Stimulated activated CD8-positive, alpha-beta memory T cell treated with anti-CD3 and anti-CD28 coated beads, Interleukin-7, amount 100 ng/mL, for 4 hours (primary cell): ENCODE results near the gene CHCHD4.
A peak's percentile ranks its signal among the peaks of the same experiment; 100 is the strongest.

Source experiments
- DNase-seq, 2 donors: peaks; one replicate each; pipeline ENCODE4 v3.0.0-alpha.2; 2020; ENCODE audit warnings: low read depth in 2 of 2

Gene CHCHD4

DNA sequence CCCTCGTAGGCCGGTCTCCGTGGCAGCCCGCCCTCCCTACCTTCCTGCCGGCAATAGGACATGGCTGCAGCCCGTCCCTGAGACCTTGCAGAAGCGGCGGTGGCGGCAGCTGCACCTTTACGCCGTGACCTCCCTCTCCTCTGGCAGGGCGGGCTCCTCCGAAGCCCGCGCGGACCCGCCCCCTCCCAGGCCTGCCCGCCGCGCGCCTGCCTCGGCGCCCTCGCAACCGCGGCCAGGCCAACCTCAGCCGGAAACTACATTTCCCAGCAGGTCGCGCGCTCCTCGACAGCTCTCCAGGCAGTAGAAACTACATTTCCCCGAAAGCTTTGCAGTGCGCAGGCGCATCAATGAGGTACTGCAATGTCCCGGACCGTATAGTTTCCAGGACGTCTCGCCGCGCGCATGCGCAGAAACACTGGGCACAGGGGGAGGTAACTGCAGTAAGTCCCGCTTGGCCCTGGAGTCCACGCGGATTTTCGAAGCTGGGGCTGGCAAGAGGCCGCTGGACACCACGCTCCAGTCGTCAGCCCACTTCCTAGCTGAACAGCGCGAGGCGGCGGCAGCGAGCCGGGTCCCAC is at the start of gene CHCHD4, which contains the start of gene TMEM43:
Gene CHCHD4 (minus strand): TSS at position 256 of the 578 bp plus-strand sequence. CDS start 194 bp downstream, at position 62.
Gene TMEM43 (plus strand): TSS at position 438 of the 578 bp plus-strand sequence. CDS start 142 bp downstream, outside the sequence.
- peak; percentile 99 for DNase-seq

DNA sequence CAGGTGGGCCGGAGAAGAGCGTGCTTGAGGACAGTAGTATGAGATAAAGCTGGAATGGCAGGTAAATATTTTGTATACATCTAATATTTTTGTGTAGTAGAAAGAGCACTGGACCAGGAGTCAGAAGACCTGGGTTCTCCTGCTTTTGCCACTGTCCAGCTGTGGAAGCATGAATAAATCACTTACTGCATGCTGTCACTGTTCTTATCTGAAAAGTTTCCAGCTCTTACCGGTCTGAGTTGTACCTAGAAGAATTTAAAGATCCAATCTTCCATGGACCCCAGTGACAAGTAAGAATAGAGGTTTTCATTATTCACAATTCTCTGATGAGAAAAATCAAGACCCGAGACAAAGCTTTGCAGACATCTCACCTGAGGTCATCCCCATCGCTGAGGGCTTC is 47.8 kb upstream of the CHCHD4 start:
- no peak for DNase-seq

- no peak for DNase-seq
Measured at GRCh38 chr3:14170531-14171159, 46.0 kb upstream of the CHCHD4 start.

GRCh38 chr3:14169871-14170270 is 45.2 kb upstream of the CHCHD4 start:
- no peak for DNase-seq

GRCh38 chr3:14169435-14169834 is 44.8 kb upstream of the CHCHD4 start:
- DNase-seq = no peak

- DNase-seq = no peak
Measured at GRCh38 chr3:14166877-14167603, 42.4 kb upstream of the CHCHD4 start.

- no peak for DNase-seq
Measured at GRCh38 chr3:14162178-14162577, 37.5 kb upstream of the CHCHD4 start.

- DNase-seq = no peak
Measured at GRCh38 chr3:14161282-14161681, 36.6 kb upstream of the CHCHD4 start.

- no peak for DNase-seq
Measured at GRCh38 chr3:14159426-14159825, 34.8 kb upstream of the CHCHD4 start.

DNA sequence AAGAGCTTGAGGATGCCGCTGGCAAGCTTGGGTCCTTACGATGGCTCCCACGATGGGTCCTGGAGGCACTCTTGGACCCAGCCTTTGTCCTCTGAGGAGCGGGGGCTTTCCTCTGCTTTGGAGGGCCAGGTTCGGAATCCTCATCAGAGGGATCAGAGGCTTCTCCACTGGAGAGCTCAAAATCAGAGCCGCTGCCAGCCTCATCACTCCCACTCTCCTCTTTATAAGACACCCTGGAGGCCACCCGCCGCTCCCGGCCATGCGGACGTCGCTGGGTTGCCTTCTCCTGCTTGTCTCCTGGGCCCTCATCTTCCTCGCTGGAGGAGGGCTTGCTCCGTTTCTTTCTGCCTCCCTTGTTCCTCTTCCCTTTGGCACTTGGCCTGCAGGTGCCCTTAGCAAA is 33.7 kb upstream of the CHCHD4 start:
- DNase-seq = no peak

- no peak for DNase-seq
Measured at GRCh38 chr3:14157951-14158350, 33.3 kb upstream of the CHCHD4 start.

- DNase-seq = no peak
Measured at GRCh38 chr3:14156843-14157561, 32.3 kb upstream of the CHCHD4 start.

- DNase-seq = no peak
Measured at GRCh38 chr3:14156201-14156600, 31.5 kb upstream of the CHCHD4 start.

- no peak for DNase-seq
Measured at GRCh38 chr3:14154895-14155440, 30.3 kb upstream of the CHCHD4 start.

- no peak for DNase-seq
Measured at GRCh38 chr3:14154276-14154675, 29.6 kb upstream of the CHCHD4 start.

GRCh38 chr3:14153663-14154062 is 29.0 kb upstream of the CHCHD4 start:
- no peak for DNase-seq

- DNase-seq = no peak
Measured at GRCh38 chr3:14152963-14153355, 28.3 kb upstream of the CHCHD4 start.

DNA sequence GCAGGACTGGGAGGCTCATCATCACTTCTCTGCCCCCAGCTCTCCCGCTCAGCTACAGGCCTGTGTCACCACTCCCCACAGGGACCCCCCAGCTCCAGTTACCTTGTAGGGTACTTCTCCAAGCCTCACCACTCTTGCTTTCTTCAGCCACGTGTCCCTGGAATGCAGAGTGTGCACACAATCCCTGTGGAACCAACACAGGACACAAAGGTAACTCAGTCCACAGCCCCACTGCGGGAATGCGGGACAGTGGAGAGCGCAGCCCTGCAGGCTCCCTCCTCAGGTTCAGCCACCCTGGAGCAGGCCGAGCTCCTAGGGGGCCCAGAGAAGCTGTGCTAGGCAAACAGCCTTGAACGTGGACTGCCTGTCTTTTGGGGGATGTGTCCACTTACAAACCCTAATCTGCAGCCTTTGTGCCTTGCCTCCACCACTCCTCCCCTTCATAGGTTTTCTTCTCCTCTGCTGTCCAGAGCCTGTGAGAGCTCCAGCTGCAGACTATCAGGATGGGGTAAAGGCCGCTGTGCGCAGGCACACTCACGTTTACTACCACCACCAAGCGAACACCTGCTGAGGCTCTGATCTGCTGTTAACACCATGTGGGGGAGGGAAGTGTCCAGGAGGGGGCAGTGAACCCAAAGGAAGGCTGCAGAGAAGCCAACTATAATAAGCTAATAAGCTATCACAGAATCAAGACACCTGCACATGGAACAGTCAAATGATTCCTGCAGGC is 27.7 kb upstream of the CHCHD4 start:
- no peak for DNase-seq

DNA sequence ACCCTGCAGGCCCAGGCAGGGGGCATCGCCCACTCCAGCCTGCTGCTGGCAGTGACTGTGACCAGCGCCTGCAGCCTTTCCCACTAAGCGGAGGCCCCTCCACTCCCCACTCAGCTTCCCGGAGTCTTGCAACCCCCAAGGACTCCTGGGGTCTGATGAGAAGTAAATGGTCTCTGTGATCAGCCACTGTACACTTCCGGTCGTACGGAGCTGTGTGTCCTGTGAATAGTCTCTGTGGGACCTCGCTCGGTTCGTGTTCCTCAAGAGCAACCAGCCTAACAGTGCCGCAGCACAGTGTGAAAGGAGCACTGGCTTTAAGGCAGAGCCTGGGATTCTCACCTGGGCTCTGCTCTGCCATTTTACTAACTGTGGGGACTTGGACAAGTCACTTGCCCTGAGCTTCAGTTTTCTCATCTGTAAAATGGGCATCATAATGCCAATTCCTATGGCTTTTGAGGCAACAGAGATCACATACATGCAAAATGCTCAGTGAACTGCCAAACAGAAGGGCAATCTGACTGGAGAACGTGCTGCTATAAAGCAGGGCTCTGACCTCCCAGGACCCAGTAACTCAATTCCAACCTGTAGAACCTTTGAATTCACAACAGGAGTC is 26.9 kb upstream of the CHCHD4 start:
- DNase-seq = no peak

GRCh38 chr3:14150491-14151230 is 26.0 kb upstream of the CHCHD4 start:
- no peak for DNase-seq
